ENCODE results near the gene LRP1B. TPM values are rescaled to one million over a fixed set of nuclear protein-coding genes. Genes with fewer than 3 reads are reported as not detected.

The LRP1B gene
- total and polyA plus RNA-seq, 4 donors, result 0.01 to 0.84 (median 0.17) TPM

DNA sequence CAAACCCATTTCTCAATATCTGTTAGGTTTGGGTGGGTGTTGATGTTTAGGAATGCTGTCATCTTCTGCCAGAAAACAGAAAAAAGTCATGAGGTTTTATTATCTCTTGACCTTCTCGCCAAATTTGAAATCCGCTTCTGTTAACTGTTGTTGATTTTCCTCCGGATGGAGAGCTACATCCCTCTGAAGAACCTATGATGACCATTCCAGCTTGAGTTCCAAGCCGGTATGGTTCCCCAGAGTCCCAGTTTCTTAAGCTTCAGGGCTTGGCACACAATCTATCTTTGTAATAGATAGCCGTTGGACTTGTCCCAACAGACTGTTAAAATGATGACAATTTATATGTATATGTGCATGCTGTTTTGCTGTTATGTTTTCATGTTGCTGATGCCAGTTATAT lies 1201.0 kb downstream of the LRP1B start:
- H3K4me1 ChIP-seq (ENCODE audit: control insufficient read depth in 4 of 4, insufficient read depth in 4 of 4, low read length in 3 of 4), result no peaks in the 10 kb centered on the region
- WGBS, result 72% methylated on average over 5 of the region's 5 CpGs
- H3K27ac ChIP-seq (ENCODE audit: low read depth in 1 of 2, low read length in 2 of 2), result no peak overlapping the region
- no peaks in the 10 kb centered on the region for H3K9me3 ChIP-seq (ENCODE audit: control insufficient read depth in 4 of 4, low read length in 3 of 4)
- no peaks in the 10 kb centered on the region for H3K27me3 ChIP-seq (ENCODE audit: control insufficient read depth in 4 of 4, insufficient read depth in 4 of 4, low read length in 3 of 4)
- no peak overlapping the region for H3K9ac ChIP-seq (ENCODE audit: low read depth in 1 of 2, low read length in 2 of 2)
- no peaks in the 10 kb centered on the region for H3K36me3 ChIP-seq (ENCODE audit: control insufficient read depth in 4 of 4, insufficient read depth in 3 of 4, low read depth in 1 of 4, low read length in 3 of 4)
- TF ChIP-seq JUND (IDR thresholded peaks at IDR 0.05), result no peak
- TF ChIP-seq EGR1 (IDR thresholded peaks at IDR 0.05; ENCODE audit: low read depth in 2 of 2), result no peak
- TF ChIP-seq, protein P1, sequence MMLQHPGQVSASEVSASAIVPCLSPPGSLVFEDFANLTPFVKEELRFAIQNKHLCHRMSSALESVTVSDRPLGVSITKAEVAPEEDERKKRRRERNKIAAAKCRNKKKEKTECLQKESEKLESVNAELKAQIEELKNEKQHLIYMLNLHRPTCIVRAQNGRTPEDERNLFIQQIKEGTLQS (IDR thresholded peaks at IDR 0.05), result no peak
- TF ChIP-seq, protein P2, sequence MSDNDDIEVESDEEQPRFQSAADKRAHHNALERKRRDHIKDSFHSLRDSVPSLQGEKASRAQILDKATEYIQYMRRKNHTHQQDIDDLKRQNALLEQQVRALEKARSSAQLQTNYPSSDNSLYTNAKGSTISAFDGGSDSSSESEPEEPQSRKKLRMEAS (IDR thresholded peaks at IDR 0.05), result no peak
- TF ChIP-seq, protein P3, sequence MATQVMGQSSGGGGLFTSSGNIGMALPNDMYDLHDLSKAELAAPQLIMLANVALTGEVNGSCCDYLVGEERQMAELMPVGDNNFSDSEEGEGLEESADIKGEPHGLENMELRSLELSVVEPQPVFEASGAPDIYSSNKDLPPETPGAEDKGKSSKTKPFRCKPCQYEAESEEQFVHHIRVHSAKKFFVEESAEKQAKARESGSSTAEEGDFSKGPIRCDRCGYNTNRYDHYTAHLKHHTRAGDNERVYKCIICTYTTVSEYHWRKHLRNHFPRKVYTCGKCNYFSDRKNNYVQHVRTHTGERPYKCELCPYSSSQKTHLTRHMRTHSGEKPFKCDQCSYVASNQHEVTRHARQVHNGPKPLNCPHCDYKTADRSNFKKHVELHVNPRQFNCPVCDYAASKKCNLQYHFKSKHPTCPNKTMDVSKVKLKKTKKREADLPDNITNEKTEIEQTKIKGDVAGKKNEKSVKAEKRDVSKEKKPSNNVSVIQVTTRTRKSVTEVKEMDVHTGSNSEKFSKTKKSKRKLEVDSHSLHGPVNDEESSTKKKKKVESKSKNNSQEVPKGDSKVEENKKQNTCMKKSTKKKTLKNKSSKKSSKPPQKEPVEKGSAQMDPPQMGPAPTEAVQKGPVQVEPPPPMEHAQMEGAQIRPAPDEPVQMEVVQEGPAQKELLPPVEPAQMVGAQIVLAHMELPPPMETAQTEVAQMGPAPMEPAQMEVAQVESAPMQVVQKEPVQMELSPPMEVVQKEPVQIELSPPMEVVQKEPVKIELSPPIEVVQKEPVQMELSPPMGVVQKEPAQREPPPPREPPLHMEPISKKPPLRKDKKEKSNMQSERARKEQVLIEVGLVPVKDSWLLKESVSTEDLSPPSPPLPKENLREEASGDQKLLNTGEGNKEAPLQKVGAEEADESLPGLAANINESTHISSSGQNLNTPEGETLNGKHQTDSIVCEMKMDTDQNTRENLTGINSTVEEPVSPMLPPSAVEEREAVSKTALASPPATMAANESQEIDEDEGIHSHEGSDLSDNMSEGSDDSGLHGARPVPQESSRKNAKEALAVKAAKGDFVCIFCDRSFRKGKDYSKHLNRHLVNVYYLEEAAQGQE (IDR thresholded peaks at IDR 0.05), result no peak
- TF ChIP-seq YY1 (IDR thresholded peaks at IDR 0.05), result no peak
- no peak for TF ChIP-seq TAF1 (conservative IDR thresholded peaks at IDR 0.05)
- no peak for TF ChIP-seq NR2F2 (IDR thresholded peaks at IDR 0.05)
- TF ChIP-seq, protein P4, sequence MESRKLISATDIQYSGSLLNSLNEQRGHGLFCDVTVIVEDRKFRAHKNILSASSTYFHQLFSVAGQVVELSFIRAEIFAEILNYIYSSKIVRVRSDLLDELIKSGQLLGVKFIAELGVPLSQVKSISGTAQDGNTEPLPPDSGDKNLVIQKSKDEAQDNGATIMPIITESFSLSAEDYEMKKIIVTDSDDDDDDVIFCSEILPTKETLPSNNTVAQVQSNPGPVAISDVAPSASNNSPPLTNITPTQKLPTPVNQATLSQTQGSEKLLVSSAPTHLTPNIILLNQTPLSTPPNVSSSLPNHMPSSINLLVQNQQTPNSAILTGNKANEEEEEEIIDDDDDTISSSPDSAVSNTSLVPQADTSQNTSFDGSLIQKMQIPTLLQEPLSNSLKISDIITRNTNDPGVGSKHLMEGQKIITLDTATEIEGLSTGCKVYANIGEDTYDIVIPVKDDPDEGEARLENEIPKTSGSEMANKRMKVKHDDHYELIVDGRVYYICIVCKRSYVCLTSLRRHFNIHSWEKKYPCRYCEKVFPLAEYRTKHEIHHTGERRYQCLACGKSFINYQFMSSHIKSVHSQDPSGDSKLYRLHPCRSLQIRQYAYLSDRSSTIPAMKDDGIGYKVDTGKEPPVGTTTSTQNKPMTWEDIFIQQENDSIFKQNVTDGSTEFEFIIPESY (IDR thresholded peaks at IDR 0.05), result no peak
- DNase-seq (ENCODE audit: low spot score), result no peak
- H3K4me3 ChIP-seq (ENCODE audit: low read depth in 1 of 3, low read length in 3 of 3), result no peak overlapping the region

DNA sequence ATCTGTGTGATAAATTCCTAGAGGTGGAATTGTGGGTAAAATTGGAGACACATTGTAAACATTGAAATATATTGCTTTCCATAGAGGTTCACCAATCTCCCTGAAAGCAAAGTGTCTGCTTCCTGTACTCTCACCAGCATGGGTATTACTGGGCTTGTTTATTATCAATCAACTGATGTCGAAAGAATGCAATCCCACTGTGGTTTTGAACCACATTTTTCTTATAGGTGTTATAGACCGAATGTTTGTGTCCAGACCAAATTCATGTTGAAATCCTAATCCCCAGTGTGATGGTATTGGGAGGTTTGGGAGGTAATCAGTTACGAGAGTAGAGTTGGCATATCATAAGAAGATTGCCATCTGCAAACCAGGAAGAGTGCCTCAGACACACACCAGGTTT lies 1212.4 kb downstream of the LRP1B start:
- WGBS, result 80% methylated on average over 3 of the region's 3 CpGs
- no peaks in the 10 kb centered on the region for H3K27me3 ChIP-seq (ENCODE audit: control insufficient read depth in 4 of 4, insufficient read depth in 4 of 4, low read length in 3 of 4)
- TF ChIP-seq, protein P1 (IDR thresholded peaks at IDR 0.05), result no peak
- TF ChIP-seq GABPA (IDR thresholded peaks at IDR 0.05 in 1 of 2, conservative IDR thresholded peaks at IDR 0.05 in 1 of 2) (no peak), RAD21 (IDR thresholded peaks at IDR 0.05) (no peak), NR2F2 (IDR thresholded peaks at IDR 0.05) (no peak), EGR1 (IDR thresholded peaks at IDR 0.05; ENCODE audit: low read depth in 2 of 2) (no peak), FOXA1 (IDR thresholded peaks at IDR 0.05) (no peak), JUND (IDR thresholded peaks at IDR 0.05) (no peak), SP1 (IDR thresholded peaks at IDR 0.05) (no peak), HNF4A (conservative IDR thresholded peaks at IDR 0.05) (no peak), RXRA (IDR thresholded peaks at IDR 0.05) (no peak)
- TF ChIP-seq, protein P4 (IDR thresholded peaks at IDR 0.05), result no peak
- TF ChIP-seq, protein P3 (IDR thresholded peaks at IDR 0.05), result no peak
- TF ChIP-seq, protein P2 (IDR thresholded peaks at IDR 0.05), result no peak
- H3K27ac ChIP-seq (ENCODE audit: low read depth in 1 of 2, low read length in 2 of 2), result no peak overlapping the region
- DNase-seq (ENCODE audit: low spot score), result no peak
- H3K4me3 ChIP-seq (ENCODE audit: low read depth in 1 of 3, low read length in 3 of 3), result no peak overlapping the region
- no peaks in the 10 kb centered on the region for H3K9me3 ChIP-seq (ENCODE audit: control insufficient read depth in 4 of 4, low read length in 3 of 4)
- H3K36me3 ChIP-seq (ENCODE audit: control insufficient read depth in 4 of 4, insufficient read depth in 3 of 4, low read depth in 1 of 4, low read length in 3 of 4), result no peaks in the 10 kb centered on the region
- H3K4me1 ChIP-seq (ENCODE audit: control insufficient read depth in 4 of 4, insufficient read depth in 4 of 4, low read length in 3 of 4), result no peaks in the 10 kb centered on the region
- H3K9ac ChIP-seq (ENCODE audit: low read depth in 1 of 2, low read length in 2 of 2), result no peak overlapping the region
